Central memory CD4-positive, alpha-beta T cell (primary cell): Measurements from ENCODE around the gene LMTK2.
"Not testable (repeated sequence)": the region's sequence is repeated elsewhere in the genome, so short reads cannot be mapped to it uniquely, and the experiment has no call there.

Experiments
- DNase-seq: peaks from one replicate; pipeline ENCODE4 v3.0.0; 2022

The LMTK2 gene

GRCh38 chr7:98205162-98205845 is 98.6 kb downstream of the LMTK2 start:
- DNase-seq = no peak

- DNase-seq = no peak
These were observed 100.0 kb downstream of the LMTK2 start for GRCh38 chr7:98206451-98207330.

- no peak for DNase-seq
These were observed 102.7 kb downstream of the LMTK2 start for GRCh38 chr7:98209166-98209920.

- DNase-seq = no peak
These were observed 104.0 kb downstream of the LMTK2 start for GRCh38 chr7:98210513-98211220.

- no peak for DNase-seq
These were observed 104.6 kb downstream of the LMTK2 start, which contains the start of gene BHLHA15 for GRCh38 chr7:98211221-98211675. TSS of gene BHLHA15 (plus strand) at chr7:98211439. CDS start at chr7:98212310, 871 bp downstream.

GRCh38 chr7:98211676-98212531 is 105.2 kb downstream of the LMTK2 start:
- no peak for DNase-seq

- DNase-seq = no peak
These were observed 105.9 kb downstream of the LMTK2 start for GRCh38 chr7:98212532-98213041.

GRCh38 chr7:98213296-98213887 is 106.7 kb downstream of the LMTK2 start:
- no peak for DNase-seq

GRCh38 chr7:98213888-98214810 is 107.5 kb downstream of the LMTK2 start:
- DNase-seq = no peak

GRCh38 chr7:98214811-98215321 is 108.2 kb downstream of the LMTK2 start:
- no peak for DNase-seq

- no peak for DNase-seq
These were observed 109.2 kb downstream of the LMTK2 start for GRCh38 chr7:98215561-98216495.

- DNase-seq = no peak
These were observed 110.4 kb downstream of the LMTK2 start for GRCh38 chr7:98216941-98217622.

- DNase-seq = no peak
These were observed 111.2 kb downstream of the LMTK2 start for GRCh38 chr7:98217623-98218582.

GRCh38 chr7:98219382-98219781 is 112.7 kb downstream of the LMTK2 start:
- DNase-seq = not testable (repeated sequence)

GRCh38 chr7:98221611-98222532 is 115.2 kb downstream of the LMTK2 start:
- no peak for DNase-seq
